IgD-negative memory B cell (primary cell): ENCODE measurements around the gene CCDC138. TPM values are rescaled to one million over a fixed set of nuclear protein-coding genes. Genes with fewer than 3 reads are reported as not detected.
"Not testable (repeated sequence)": the region's sequence is repeated elsewhere in the genome, so short reads cannot be mapped to it uniquely, and the experiment has no call there.

Experiments used
- H3K27ac Mint-ChIP-seq, 3 donors: one replicate each; pipeline ENCODE4 v1.8.0; 2020 to 2022; ENCODE audit warnings: mild to moderate bottlenecking in 3 of 3, mixed read lengths in 3 of 3, moderate library complexity in 1 of 3
- H3K27me3 Mint-ChIP-seq: one replicate; pipeline ENCODE4 v1.8.0; 2021; ENCODE audit warnings: mixed read lengths
- H3K36me3 Mint-ChIP-seq: one replicate; pipeline ENCODE4 v1.8.0; 2020; ENCODE audit warnings: mild to moderate bottlenecking, mixed read lengths
- H3K4me1 Mint-ChIP-seq, 3 donors: one replicate each; pipeline ENCODE4 v1.8.0; 2020 to 2022; ENCODE audit warnings: mixed read lengths in 3 of 3, mild to moderate bottlenecking in 1 of 3
- H3K4me3 Mint-ChIP-seq, 4 donors: one replicate each; pipeline ENCODE4 v1.8.0; 2020 to 2022; ENCODE audit warnings: mild to moderate bottlenecking in 4 of 4, mixed read lengths in 4 of 4, moderate library complexity in 3 of 4
- H3K9me3 Mint-ChIP-seq, 3 donors: one replicate each; pipeline ENCODE4 v1.8.0; 2020 to 2021; ENCODE audit warnings: mixed read lengths in 3 of 3, mild to moderate bottlenecking in 1 of 3
- polyA plus RNA-seq: library from polyadenylated mRNA; unstranded; fragments of 300-500 nt; fragmentation: Illumina TruSeq; gene quantifications from one replicate; pipeline ENCODE4 v1.2.3, GENCODE V29; 2021

Gene CCDC138, protein sequence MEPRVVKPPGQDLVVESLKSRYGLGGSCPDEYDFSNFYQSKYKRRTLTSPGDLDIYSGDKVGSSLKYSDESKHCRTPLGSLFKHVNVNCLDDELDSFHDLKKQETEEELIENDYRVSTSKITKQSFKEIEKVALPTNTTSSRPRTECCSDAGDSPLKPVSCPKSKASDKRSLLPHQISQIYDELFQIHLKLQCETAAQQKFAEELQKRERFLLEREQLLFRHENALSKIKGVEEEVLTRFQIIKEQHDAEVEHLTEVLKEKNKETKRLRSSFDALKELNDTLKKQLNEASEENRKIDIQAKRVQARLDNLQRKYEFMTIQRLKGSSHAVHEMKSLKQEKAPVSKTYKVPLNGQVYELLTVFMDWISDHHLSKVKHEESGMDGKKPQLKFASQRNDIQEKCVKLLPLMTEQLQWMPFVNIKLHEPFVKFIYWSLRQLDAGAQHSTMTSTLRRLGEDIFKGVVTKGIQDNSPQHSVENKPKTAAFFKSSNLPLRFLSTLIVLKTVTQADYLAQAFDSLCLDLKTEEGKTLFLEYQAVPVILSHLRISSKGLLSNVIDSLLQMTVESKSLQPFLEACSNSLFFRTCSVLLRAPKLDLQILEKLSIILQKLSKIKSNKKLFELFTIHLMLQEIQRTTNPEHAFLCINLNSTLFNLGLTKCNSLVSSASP
- 8.6 TPM for polyA plus RNA-seq

DNA sequence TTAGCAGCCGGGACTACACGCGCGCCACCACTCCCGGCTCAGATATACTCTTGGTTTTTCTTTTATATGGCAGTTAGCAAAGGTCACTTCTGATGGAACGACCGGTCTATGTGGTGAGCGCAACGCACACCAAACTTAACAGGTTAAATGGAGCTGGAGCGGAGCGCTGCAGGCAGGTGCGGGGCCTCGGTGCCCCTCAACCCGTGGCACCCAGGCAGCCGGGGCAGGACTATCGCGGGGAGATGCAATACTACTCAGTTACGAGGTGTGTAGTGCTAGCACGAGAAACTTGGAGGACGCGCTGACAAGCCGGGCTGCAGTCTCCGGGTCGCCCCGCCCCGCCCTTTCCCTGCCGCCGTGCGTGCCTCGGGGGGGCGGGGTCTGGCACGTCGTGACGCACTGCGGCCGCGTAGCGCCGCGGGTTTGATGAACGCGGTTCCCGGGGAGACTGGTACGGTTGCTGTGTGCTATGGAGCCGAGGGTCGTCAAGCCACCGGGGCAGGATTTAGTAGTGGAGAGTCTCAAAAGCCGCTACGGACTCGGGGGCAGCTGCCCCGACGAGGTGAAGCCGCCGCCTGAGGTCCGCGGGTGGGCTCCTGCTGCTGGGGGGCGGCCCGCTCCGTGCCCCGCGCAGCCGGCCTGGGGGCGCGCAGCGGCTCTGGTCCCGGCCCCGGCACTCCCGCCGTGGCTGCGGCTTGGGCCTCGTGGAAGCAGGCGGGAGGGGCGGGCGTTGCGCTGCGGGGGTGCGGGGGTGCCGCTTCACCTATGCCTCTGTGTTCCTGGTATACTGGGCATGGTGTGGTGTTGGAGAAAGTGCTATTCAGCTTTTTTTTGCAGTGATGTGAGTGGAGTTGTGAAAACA, at the start of gene CCDC138:
Gene CCDC138, plus strand, starts transcription at position 418 of the 862 bp plus-strand sequence. Its CDS starts 52 bp downstream, at position 470.
- H3K4me3 Mint-ChIP-seq, result peak within 1 kb of the TSS; percentile 90 to 100 (median 98)
- H3K9me3 Mint-ChIP-seq, result no peaks in the 10 kb centered on the region
- peaks cover 8 to 19% (median 16%) of the 10 kb centered on the region in 3 donors for H3K4me1 Mint-ChIP-seq
- no peaks in the 10 kb centered on the region for H3K27me3 Mint-ChIP-seq
- H3K36me3 Mint-ChIP-seq, result peaks cover 8% of the 10 kb centered on the region
- H3K27ac Mint-ChIP-seq, result peak within 1 kb of the TSS; percentile 63 to 97 (median 95)

DNA sequence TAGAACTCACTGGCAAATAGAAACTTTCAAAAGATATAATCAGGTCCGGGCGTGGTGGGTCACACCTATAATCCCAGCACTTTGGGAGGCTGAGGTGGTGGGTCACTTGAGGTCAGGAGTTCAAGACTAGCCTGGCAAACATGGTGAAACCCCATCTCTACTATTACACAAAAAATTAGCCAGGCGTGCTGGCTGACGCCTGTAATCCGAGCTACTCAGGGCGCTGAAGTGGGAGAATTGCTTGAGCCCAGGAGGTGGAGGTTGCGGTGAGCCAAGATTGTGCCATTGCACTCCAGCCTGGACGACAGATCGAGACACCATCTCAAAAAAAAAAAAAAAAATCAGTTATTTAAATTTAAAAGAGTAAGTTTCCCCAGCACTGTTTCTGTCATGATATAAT, 28.6 kb upstream of the CCDC138 start:
- H3K36me3 Mint-ChIP-seq, H3K27ac Mint-ChIP-seq, H3K4me1 Mint-ChIP-seq, H3K27me3 Mint-ChIP-seq, H3K9me3 Mint-ChIP-seq, H3K4me3 Mint-ChIP-seq: not testable (repeated sequence)

DNA sequence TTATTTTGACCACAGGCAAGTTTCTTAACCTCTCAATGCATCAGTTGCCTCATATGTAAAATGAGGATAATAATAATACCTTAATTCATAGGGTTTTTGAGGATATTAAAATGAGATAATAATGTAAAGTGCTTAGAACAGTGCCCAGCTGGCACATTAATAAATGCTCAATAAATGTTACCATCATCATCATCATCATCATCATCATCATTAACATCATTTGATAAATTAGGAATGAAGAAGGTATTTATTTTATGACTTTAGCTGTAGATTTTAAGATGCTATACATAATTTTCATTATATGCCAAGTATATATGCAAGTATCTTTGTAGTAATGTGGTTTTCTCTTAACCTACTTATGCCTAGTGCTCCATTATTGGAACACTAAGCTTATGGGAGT, 24.0 kb upstream of the CCDC138 start:
- H3K4me1 Mint-ChIP-seq, H3K4me3 Mint-ChIP-seq, H3K9me3 Mint-ChIP-seq, H3K27me3 Mint-ChIP-seq, H3K27ac Mint-ChIP-seq, H3K36me3 Mint-ChIP-seq: not testable (repeated sequence)

DNA sequence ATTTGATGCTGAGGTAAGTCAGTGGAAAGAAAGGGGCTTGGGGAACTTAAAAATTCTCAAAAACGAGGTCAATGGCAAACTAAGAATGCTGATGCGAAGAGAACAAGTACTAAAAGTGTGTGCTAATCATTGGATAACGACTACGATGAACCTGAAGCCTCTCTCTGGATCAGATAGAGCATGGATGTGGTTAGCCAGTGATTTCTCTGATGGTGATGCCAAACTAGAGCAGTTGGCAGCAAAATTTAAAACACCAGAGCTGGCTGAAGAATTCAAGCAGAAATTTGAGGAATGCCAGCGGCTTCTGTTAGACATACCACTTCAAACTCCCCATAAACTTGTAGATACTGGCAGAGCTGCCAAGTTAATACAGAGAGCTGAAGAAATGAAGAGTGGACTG, 19.9 kb upstream of the CCDC138 start:
- H3K4me1 Mint-ChIP-seq, H3K27me3 Mint-ChIP-seq, H3K4me3 Mint-ChIP-seq, H3K36me3 Mint-ChIP-seq, H3K27ac Mint-ChIP-seq, H3K9me3 Mint-ChIP-seq: not testable (repeated sequence)

DNA sequence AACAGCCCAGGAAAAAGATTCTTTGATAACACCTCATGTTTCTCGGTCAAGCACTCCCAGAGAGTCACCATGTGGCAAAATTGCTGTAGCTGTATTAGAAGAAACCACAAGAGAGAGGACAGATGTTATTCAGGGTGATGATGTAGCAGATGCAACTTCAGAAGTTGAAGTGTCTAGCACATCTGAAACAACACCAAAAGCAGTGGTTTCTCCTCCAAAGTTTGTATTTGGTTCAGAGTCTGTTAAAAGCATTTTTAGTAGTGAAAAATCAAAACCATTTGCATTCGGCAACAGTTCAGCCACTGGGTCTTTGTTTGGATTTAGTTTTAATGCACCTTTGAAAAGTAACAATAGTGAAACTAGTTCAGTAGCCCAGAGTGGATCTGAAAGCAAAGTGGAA, 18.7 kb upstream of the CCDC138 start:
- H3K27me3 Mint-ChIP-seq, H3K27ac Mint-ChIP-seq, H3K4me3 Mint-ChIP-seq, H3K4me1 Mint-ChIP-seq, H3K9me3 Mint-ChIP-seq: not testable (repeated sequence)
- peaks cover 10% of the 10 kb centered on the region for H3K36me3 Mint-ChIP-seq

DNA sequence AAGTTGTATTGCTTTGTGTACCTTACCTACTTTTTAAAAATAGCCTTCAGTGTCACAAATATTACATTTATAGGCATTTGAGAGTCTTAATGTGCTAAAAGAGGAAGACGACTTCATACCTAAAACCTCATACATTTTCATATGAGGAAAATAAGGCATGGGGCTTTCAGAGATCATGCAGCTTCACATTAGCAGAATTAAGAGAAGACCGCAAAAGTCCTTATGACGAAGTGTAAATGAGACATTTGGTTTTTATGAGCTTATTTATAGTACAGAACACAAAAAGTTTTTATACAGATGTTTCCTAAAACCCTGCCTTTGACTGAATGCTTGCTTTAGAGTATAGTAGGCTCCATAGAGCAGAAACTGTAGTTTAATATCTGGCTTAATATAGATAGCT, 10.1 kb upstream of the CCDC138 start:
- H3K4me3 Mint-ChIP-seq, result peak overlapping the region in 3 of 4 donors; percentile 4 to 84 (median 82)
- peaks cover 20 to 33% (median 27%) of the 10 kb centered on the region in 3 donors for H3K4me1 Mint-ChIP-seq
- no peaks in the 10 kb centered on the region for H3K27me3 Mint-ChIP-seq
- H3K9me3 Mint-ChIP-seq, result no peaks in the 10 kb centered on the region
- peak overlapping the region; percentile 1 to 84 (median 36) for H3K27ac Mint-ChIP-seq
- peaks cover 9% of the 10 kb centered on the region for H3K36me3 Mint-ChIP-seq

DNA sequence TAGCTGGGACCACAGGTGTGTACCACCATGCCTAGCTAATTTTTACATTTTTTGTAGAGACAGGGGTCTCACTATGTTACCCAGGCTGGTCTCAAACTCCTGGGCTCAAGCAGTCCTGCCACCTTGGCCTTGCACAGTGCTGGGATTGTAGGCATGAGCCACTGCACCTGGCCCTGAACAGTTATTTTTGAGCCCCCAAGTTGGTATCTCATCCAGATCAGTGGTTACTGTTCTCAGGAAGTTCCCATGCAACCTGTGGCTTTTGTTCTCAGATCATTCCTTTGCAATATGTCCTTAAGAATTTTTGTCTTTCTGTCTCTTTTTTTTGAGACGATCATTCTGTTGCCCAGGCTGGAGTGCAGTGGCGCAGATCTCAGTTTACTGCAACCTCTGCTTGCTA, 7.7 kb upstream of the CCDC138 start:
- Mint-ChIP-seq H3K36me3 (peaks cover 6% of the 10 kb centered on the region), H3K27ac (no peak overlapping the region), H3K4me3 (peak overlapping the region in 1 of 4 donors; percentile 9), H3K9me3 (no peaks in the 10 kb centered on the region), H3K27me3 (no peaks in the 10 kb centered on the region), H3K4me1 (peaks cover 20 to 35% (median 33%) of the 10 kb centered on the region in 3 donors)

DNA sequence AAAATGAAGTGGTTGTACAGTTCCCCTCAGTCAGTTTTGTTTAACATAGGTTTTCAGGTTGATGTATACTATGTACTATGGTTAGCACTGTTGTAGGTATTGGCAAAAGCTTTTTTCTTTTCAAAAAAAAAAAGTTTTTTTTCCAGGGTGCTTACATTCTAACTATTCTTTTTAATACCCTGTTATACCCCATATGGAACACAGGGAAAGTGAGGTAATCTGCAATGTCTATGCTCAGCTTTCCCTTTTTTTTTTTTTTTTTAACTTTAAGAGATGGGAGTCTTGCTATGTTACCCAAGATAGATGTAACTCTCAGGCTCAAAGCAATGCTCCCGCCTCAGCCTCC, 590 bp upstream of the CCDC138 start:
- Mint-ChIP-seq H3K27ac (peak overlapping the region; percentile 63 to 97 (median 95)), H3K36me3 (peaks cover 8% of the 10 kb centered on the region), H3K4me1 (peaks cover 8 to 19% (median 16%) of the 10 kb centered on the region in 3 donors), H3K9me3 (no peaks in the 10 kb centered on the region), H3K4me3 (peak overlapping the region; percentile 90 to 100 (median 98)), H3K27me3 (no peaks in the 10 kb centered on the region)

DNA sequence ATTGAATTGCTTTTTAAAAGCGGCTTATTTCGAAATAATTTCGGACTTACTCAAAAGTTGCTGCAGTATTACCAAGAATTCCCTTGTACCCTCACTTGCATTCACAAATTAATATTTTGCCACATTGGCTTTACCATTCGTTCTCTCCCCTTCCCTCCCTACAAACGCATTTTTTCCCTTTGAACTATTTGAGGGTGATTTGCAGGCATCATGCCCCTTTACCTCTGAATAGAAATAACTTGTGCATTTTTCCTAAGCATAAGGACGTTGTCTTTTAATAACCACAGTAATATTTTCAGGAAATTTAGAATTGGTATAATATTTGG, 608 bp downstream of the CCDC138 start:
- Mint-ChIP-seq H3K9me3 (no peaks in the 10 kb centered on the region), H3K4me1 (peaks cover 8 to 17% (median 11%) of the 10 kb centered on the region in 3 donors), H3K4me3 (peak overlapping the region; percentile 89 to 99 (median 93)), H3K27ac (peak overlapping the region in 2 of 3 donors; percentile 63 to 73), H3K27me3 (no peaks in the 10 kb centered on the region), H3K36me3 (peaks cover 6% of the 10 kb centered on the region)

DNA sequence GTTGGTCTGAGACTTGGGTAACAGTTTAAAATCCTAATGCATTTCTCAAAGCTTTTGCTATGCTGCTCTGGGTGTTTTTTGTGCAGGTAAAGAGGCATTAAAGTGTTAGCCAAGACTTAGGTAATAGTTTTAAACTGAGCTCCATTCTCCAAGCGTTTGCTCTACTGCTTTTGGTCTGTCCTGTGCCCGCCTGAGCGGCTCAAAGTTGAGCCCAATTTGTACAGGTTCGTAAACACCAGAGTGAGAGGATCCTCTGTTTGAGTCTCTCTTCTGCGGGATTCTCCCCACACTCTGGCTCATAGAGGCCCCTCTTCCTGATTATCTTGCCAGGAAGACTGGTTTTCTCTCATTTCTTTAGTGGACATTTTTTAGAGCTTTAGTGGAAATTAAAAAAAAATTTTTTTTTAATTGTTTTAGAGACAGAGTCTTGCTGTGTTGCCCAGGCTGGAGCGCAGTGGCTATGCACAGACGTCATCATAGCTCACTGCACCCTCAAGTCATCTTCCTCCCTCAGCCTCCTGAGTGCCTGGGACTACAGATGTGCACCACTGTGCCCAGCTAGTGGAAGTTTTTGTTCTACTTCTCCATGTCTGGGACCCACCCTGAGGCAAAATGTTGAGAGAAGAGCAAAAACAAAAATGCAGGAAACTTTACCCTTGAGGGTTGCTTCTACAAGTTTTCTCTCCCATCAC, 16.6 kb downstream of the CCDC138 start:
- Mint-ChIP-seq H3K27me3 (no peaks in the 10 kb centered on the region), H3K36me3 (peaks cover 16% of the 10 kb centered on the region), H3K9me3 (no peaks in the 10 kb centered on the region), H3K27ac (no peak overlapping the region), H3K4me3 (no peak overlapping the region), H3K4me1 (peaks cover 0 to 2% (median 0%) of the 10 kb centered on the region in 3 donors)

DNA sequence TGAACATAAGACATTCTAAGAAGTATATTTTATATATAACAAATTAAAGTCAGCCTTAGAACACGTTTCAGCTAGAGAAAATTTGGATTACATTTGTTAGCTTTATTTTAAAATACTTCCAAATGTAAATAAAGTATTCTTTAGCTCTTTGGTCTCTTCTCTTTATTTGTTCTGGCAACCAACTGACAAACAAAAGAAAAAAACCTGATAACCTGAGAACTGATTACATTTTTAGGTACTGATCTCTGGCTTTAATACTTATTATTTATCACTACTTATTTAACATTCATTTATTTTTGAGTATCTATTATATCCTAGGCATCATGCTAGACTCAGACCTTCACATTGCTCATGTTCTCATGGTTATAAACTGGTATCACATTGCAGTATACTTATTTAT, 18.5 kb downstream of the CCDC138 start:
- Mint-ChIP-seq H3K4me1 (peaks cover 0 to 4% (median 2%) of the 10 kb centered on the region in 3 donors), H3K27ac (no peak overlapping the region), H3K27me3 (no peaks in the 10 kb centered on the region), H3K36me3 (peaks cover 19% of the 10 kb centered on the region), H3K9me3 (peaks cover 7 to 10% (median 9%) of the 10 kb centered on the region in 3 donors), H3K4me3 (no peak overlapping the region)

DNA sequence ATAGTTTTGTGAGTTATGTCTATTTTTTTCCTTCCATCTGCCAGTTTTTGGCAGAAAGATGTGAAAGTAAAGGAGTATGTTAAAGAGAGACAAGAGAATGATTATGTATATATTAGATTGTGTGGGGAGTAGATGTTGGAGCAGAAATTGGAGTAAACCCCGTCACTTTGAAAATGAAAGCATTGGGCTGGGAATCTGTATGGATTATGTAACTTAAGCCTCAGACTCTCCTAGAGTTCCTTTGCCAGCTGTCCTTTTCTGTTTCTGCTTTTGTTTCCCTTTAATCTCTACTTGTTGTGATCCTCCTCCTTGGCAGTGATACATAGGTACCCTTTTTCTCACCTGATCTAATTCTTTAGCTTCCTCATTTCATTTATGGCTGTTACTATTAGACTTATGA, 19.2 kb downstream of the CCDC138 start:
- Mint-ChIP-seq H3K4me1 (peaks cover 0 to 4% (median 2%) of the 10 kb centered on the region in 3 donors), H3K9me3 (peaks cover 11 to 13% (median 13%) of the 10 kb centered on the region in 3 donors), H3K36me3 (peaks cover 25% of the 10 kb centered on the region), H3K27me3 (no peaks in the 10 kb centered on the region), H3K4me3 (no peak overlapping the region), H3K27ac (no peak overlapping the region)

DNA sequence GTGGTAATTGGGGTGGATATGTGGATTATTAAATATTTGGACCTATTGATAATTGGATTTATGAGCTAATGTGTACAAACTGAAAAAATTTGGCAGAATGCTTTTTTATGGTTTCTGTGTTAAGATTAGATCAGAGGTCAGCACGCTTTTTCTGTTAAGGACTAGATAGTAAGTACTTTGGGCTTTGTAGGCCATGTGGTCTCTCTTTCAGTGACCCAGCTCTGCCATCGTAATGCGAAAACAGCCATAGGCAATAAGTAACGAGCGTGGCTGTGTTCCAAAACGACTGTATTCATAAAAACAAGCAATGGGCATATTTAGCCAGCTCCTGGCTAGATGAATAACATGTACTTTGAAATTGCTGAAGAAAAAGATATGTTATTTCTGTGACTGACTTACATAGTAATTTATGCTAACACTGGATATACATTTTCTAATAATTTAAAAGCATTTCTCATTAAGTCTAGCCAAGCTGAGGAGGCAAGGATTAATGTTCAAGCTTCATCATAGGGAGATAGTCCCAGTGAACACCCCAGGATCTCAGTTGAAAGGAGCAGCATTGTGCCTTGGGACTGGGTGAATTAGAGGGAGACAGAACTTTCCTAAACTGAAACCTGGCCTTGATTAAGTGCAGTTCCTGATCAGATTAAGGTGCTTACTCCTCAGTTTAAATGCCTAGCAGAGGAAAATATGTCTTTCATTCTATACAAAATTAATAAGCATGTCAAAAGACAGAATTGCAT, 20.0 kb downstream of the CCDC138 start:
- no peaks in the 10 kb centered on the region for H3K27me3 Mint-ChIP-seq

DNA sequence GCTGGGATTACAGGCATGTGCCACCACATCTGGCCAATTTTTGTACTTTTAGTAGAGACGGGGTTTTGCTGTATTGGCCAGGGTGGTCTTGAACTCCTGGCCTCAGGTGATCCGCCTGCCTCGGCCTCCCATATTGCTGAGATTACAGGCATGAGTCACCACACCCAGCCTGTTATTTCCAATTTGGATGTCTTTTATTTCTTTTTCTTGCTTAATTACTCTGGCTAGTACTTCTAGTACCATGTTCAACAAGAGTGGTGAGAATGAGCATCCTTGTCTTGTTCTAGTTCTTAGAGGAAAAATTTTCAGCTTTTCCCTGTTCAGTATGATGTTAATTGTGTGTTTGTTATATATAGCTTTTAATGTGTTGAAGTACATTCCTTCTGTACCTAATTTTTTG, 23.4 kb downstream of the CCDC138 start:
- H3K4me3 Mint-ChIP-seq, result no peak overlapping the region
- H3K27ac Mint-ChIP-seq, result no peak overlapping the region
- H3K4me1 Mint-ChIP-seq, result peaks cover 0 to 4% (median 2%) of the 10 kb centered on the region in 3 donors
- H3K36me3 Mint-ChIP-seq, result peaks cover 21% of the 10 kb centered on the region
- peaks cover 11 to 13% (median 13%) of the 10 kb centered on the region in 3 donors for H3K9me3 Mint-ChIP-seq
- H3K27me3 Mint-ChIP-seq, result no peaks in the 10 kb centered on the region

More for the DNA sequence above, 20.0 kb downstream of the CCDC138 start:
- no peak overlapping the region for H3K4me3 Mint-ChIP-seq
- peaks cover 11 to 13% (median 13%) of the 10 kb centered on the region in 3 donors for H3K9me3 Mint-ChIP-seq
- no peak overlapping the region for H3K27ac Mint-ChIP-seq
- peaks cover 0 to 4% (median 2%) of the 10 kb centered on the region in 3 donors for H3K4me1 Mint-ChIP-seq
- peaks cover 25% of the 10 kb centered on the region for H3K36me3 Mint-ChIP-seq
